OCI-LY7 (cell line): ENCODE results near the gene PCNX3.

ENCODE experiments used
- CTCF ChIP-seq: fragments of 200-600 bp; sonication (generic); conservative IDR thresholded peaks from 2 replicates; pipeline ENCODE4 v1.5.1; 2014; ENCODE audit warnings: mild to moderate bottlenecking, antibody characterized with exemption, low read length, moderate library complexity, mixed read lengths
- EZH2phosphoT487 ChIP-seq: fragments of 200-600 bp; sonication (generic); IDR thresholded peaks from 2 replicates; pipeline ENCODE4 v1.6.1; 2018; ENCODE audit warnings: low read depth, borderline replicate concordance, mild to moderate bottlenecking, mixed run types, antibody characterized with exemption, low read length, moderate library complexity, mixed read lengths

- TF ChIP-seq CTCF = no peak
- TF ChIP-seq EZH2phosphoT487 = no peak
These were observed 19.1 kb upstream of the PCNX3 start for GRCh38 chr11:65596520-65596919.
